AG09319 (cell line): ENCODE measurements around the gene ITPK1.

Experiments
- DNase-seq: peaks from one replicate; pipeline ENCODE4 v3.0.0-alpha.2; 2010; ENCODE audit warnings: low read depth; ENCODE audit errors: extremely low read depth
- CTCF ChIP-seq: IDR thresholded peaks from 2 replicates; pipeline ENCODE4 v1.5.1; 2011; ENCODE audit warnings: low read depth, mild to moderate bottlenecking, inconsistent platforms, low read length, moderate library complexity

The ITPK1 gene

GRCh38 chr14:93036652-93037345, 78.9 kb downstream of the ITPK1 start:
- no peak for DNase-seq

GRCh38 chr14:93035917-93036651, 79.6 kb downstream of the ITPK1 start:
- DNase-seq, result no peak

More at GRCh38 chr14:93036652-93037345, 78.9 kb downstream of the ITPK1 start:
- TF ChIP-seq CTCF, result no peak

GRCh38 chr14:93035585-93035916, 80.2 kb downstream of the ITPK1 start:
- TF ChIP-seq CTCF, result no peak
- DNase-seq, result no peak

More at GRCh38 chr14:93035917-93036651, 79.6 kb downstream of the ITPK1 start:
- no peak for TF ChIP-seq CTCF

DNA sequence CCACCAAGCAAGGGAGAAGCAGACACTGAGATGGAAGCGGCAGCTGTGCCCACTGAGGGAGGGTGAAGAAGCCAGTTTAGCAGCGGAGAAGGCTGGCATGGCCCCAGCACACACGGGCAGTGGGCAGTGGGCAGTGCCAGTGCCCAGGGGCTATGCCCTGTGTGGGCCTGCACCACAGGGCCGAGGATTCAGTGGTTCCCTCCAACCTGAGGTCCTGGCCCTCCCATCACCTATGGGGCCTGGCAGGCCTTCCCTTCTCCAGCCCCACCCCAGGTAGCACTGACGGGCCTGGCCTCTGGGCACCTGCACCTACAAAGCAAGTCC, 81.1 kb downstream of the ITPK1 start:
- no peak for TF ChIP-seq CTCF
- DNase-seq, result no peak

DNA sequence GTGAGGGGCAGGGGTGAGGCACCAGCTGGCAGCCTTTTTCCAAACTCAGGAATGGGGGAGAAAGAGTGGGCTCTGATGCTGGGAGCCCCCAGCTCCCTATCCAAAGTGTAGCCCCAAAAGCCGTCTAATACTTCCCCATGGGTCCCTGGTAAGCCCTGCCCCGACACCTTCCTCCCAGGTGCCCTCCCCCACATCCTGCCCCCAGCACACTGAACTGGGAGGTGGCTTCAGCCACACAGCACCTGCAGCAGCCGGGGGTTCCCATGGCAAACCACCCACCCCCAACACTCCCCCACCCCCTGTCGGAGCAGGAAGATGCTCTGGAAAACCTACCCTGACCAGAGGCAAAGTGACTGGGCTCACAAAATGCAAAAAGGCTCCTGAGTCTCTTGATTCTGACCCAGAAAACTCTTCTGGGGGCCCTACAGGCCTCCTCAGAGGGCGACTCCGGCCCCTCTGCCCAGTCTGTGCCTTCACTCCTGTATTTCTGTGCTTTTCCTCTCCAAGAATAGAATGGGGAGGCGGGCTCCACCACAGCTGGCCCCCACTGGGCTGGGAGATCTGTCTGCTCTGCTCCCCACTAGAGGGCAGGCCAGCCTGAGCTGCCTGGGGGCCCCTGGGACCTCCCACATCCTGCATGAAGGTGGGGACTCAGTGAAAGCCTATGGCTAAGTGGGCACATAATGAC, 81.6 kb downstream of the ITPK1 start:
- no peak for DNase-seq
- TF ChIP-seq CTCF, result peak; percentile 36

GRCh38 chr14:93033084-93033982, 82.4 kb downstream of the ITPK1 start:
- TF ChIP-seq CTCF, result no peak
- no peak for DNase-seq
